Right lobe of liver (tissue), 4 donors: ENCODE measurements around the gene ANTXRL.

Source experiments
- POLR2A ChIP-seq: fragments of 450-650 bp; IDR thresholded peaks from one replicate; pipeline ENCODE4 v1.6.1; 2017; ENCODE audit warnings: antibody characterized with exemption, mild to moderate bottlenecking
- TF ChIP-seq, protein P1 (sequence below), 4 donors: fragments of 200-600 bp in 3 of 4; fragments of 450-650 bp in 1 of 4; IDR thresholded peaks; one replicate each; pipeline versions ENCODE4 v1.5.1 to v1.8.0; 2016 to 2022; ENCODE audit warnings: antibody characterized with exemption in 4 of 4, mild to moderate bottlenecking in 2 of 4
- donor health status: DM: no; HTN: no; CAD: no.
- donor health status: DM: no; HTN: no; CAD: no.
- donor health status: DM: no; HTN: yes; CAD: no.

DNA sequence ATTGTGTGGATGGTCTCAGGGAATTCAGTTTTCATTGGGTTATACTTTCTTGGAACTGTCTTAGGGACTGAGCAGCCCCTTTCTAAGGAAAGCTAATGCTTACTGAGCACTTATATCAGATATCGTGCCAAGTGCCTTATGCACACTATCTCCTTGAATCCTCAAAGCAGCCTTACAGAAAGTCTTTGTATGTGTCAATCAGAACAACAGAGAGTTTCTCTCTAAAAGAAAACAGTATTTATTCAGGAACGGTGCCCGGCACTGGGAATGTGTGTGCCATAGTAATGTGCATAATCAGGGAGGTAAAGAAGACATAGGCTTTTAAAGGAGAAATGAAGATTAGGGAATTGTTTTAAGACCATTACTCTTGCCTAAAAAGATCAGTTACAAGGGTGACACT is 17.3 kb downstream of the ANTXRL start:
- TF ChIP-seq, protein P1, sequence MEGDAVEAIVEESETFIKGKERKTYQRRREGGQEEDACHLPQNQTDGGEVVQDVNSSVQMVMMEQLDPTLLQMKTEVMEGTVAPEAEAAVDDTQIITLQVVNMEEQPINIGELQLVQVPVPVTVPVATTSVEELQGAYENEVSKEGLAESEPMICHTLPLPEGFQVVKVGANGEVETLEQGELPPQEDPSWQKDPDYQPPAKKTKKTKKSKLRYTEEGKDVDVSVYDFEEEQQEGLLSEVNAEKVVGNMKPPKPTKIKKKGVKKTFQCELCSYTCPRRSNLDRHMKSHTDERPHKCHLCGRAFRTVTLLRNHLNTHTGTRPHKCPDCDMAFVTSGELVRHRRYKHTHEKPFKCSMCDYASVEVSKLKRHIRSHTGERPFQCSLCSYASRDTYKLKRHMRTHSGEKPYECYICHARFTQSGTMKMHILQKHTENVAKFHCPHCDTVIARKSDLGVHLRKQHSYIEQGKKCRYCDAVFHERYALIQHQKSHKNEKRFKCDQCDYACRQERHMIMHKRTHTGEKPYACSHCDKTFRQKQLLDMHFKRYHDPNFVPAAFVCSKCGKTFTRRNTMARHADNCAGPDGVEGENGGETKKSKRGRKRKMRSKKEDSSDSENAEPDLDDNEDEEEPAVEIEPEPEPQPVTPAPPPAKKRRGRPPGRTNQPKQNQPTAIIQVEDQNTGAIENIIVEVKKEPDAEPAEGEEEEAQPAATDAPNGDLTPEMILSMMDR (IDR thresholded peaks at IDR 0.05), result no peak
- TF ChIP-seq POLR2A, result no peak
